H1 (cell line): Measurements from ENCODE around the gene EPHB1. TPM values are rescaled to one million over a fixed set of nuclear protein-coding genes. Genes with fewer than 3 reads are reported as not detected.

ENCODE experiments used
- CTCF ChIA-PET: fragments of 300-600 bp; sonication (Branson Sonifier 250); formaldehyde crosslinking; loops from one replicate; lab custom pipeline; 2021; ENCODE audit not compliant: partially characterized antibody; lab: Charles Lee
- POLR2A ChIA-PET: fragments of 300-600 bp; sonication (Branson Sonifier 250); formaldehyde crosslinking; loops from one replicate; lab custom pipeline; 2021; ENCODE audit warnings: inconsistent platforms; ENCODE audit not compliant: partially characterized antibody; lab: Charles Lee
- DNase-seq, 2 experiments: peaks; one replicate each; pipeline versions ENCODE4 v3.0.0 to v3.0.0-alpha.2; 2010 to 2022; ENCODE audit warnings: low spot score in 2 of 2, low read depth in 1 of 2, mixed read lengths in 1 of 2
- FAIRE-seq: peaks from 2 replicates; lab custom pipeline; 2011; peaks lifted over from hg19 to GRCh38; lab: Jason Lieb, UNC
- H2AFZ ChIP-seq: 2 replicates; pipeline ENCODE4 v1.8.1; 2012; ENCODE audit warnings: low read length, inconsistent platforms
- H2AK5ac ChIP-seq: 2 replicates; pipeline ENCODE4 v1.6.1; 2013; ENCODE audit warnings: low read depth, low read length
- H2BK120ac ChIP-seq: replicated peaks from 2 replicates; pipeline ENCODE3; 2013; ENCODE audit warnings: low read depth, low read length, inconsistent platforms
- H2BK12ac ChIP-seq: 2 replicates; pipeline ENCODE4 v1.6.1; 2013; ENCODE audit warnings: low read depth, low read length
- H2BK15ac ChIP-seq: 2 replicates; pipeline ENCODE4 v1.6.1; 2013; ENCODE audit warnings: low read length
- H2BK20ac ChIP-seq: 2 replicates; pipeline ENCODE4 v1.6.1; 2013; ENCODE audit warnings: low read length
- H2BK5ac ChIP-seq: 2 replicates; pipeline ENCODE4 v1.6.1; 2013; ENCODE audit warnings: low read depth, low read length
- H3K14ac ChIP-seq: 2 replicates; pipeline ENCODE4 v1.6.1; 2013; ENCODE audit warnings: inconsistent platforms; ENCODE audit not compliant: insufficient read length
- H3K18ac ChIP-seq: 2 replicates; pipeline ENCODE4 v1.6.1; 2013; ENCODE audit warnings: low read length; ENCODE audit errors: extremely low read depth
- H3K23ac ChIP-seq: 2 replicates; pipeline ENCODE4 v1.6.1; 2013; ENCODE audit warnings: inconsistent platforms; ENCODE audit not compliant: insufficient read length
- H3K23me2 ChIP-seq: 2 replicates; pipeline ENCODE4 v1.6.1; 2013; ENCODE audit warnings: low read depth, low read length
- H3K27ac ChIP-seq: 2 replicates; pipeline ENCODE4 v1.6.1; 2011; ENCODE audit warnings: low read depth, low read length, inconsistent platforms
- H3K27me3 ChIP-seq, 4 experiments: replicated peaks in 1 of 4; 1 replicate in 1 of 4; 2 replicates in 3 of 4; pipeline versions ENCODE4 v1.6.1 to v1.8.1; 2011 to 2013; ENCODE audit warnings: low read length in 3 of 4, mild to moderate bottlenecking in 3 of 4, inconsistent platforms in 2 of 4, mixed read lengths in 2 of 4, moderate library complexity in 1 of 4; ENCODE audit not compliant: control insufficient read depth in 3 of 4, insufficient read depth in 3 of 4; ENCODE audit errors: extremely low read depth in 1 of 4
- H3K36me3 ChIP-seq, 4 experiments: 2 replicates each; pipeline versions ENCODE4 v1.6.1 to v1.8.1; 2011 to 2013; ENCODE audit warnings: mild to moderate bottlenecking in 4 of 4, low read length in 3 of 4, moderate library complexity in 2 of 4, control low read depth in 1 of 4, inconsistent platforms in 1 of 4; ENCODE audit not compliant: insufficient read depth in 4 of 4, control insufficient read depth in 2 of 4
- H3K4ac ChIP-seq: replicated peaks from 2 replicates; pipeline ENCODE3; 2013; ENCODE audit warnings: low read length, low read depth, mixed read lengths, inconsistent platforms; ENCODE audit not compliant: insufficient read length
- H3K4me1 ChIP-seq, 4 experiments: replicated peaks in 1 of 4; 1 replicate in 1 of 4; 2 replicates in 3 of 4; pipeline versions ENCODE4 v1.6.1 to v1.8.1; 2011 to 2013; ENCODE audit warnings: low read length in 3 of 4, inconsistent platforms in 2 of 4, mixed read lengths in 1 of 4; ENCODE audit not compliant: insufficient read depth in 4 of 4, control insufficient read depth in 3 of 4
- H3K4me2 ChIP-seq, 2 experiments: 2 replicates each; pipeline versions ENCODE4 v1.6.1 to v1.8.1; 2011 to 2013; ENCODE audit warnings: low read depth in 2 of 2, low read length in 2 of 2, control low read depth in 1 of 2, inconsistent platforms in 1 of 2, mild to moderate bottlenecking in 1 of 2; ENCODE audit not compliant: insufficient read depth in 1 of 2
- H3K4me3 ChIP-seq, 4 experiments: fragments of 200-600, 300-600 bp in 1 of 4; sonication (generic), shearing (Covaris generic), sonication (Bioruptor Twin) in 1 of 4; 2 replicates each; pipeline versions ENCODE4 v1.5.1 to v1.8.1; 2011 to 2016; ENCODE audit warnings: low read length in 4 of 4, low read depth in 3 of 4, control low read depth in 2 of 4, inconsistent platforms in 2 of 4, mild to moderate bottlenecking in 2 of 4, mixed read lengths in 1 of 4, moderate library complexity in 1 of 4; ENCODE audit not compliant: insufficient read depth in 2 of 4; ENCODE audit errors: extremely low read depth in 1 of 4
- H3K56ac ChIP-seq: replicated peaks from 2 replicates; pipeline ENCODE3; 2013; ENCODE audit warnings: low read depth, mild to moderate bottlenecking, mixed read lengths, low read length, inconsistent platforms; ENCODE audit not compliant: insufficient read length
- H3K79me1 ChIP-seq: 2 replicates; pipeline ENCODE4 v1.6.1; 2013; ENCODE audit warnings: low read depth, low read length, control low read depth
- H3K79me2 ChIP-seq, 2 experiments: 2 replicates each; pipeline versions ENCODE4 v1.6.1 to v1.8.1; 2012 to 2013; ENCODE audit warnings: low read length in 2 of 2, mild to moderate bottlenecking in 2 of 2, inconsistent platforms in 1 of 2; ENCODE audit not compliant: insufficient read depth in 2 of 2, control insufficient read depth in 1 of 2
- H3K9ac ChIP-seq, 4 experiments: replicated peaks in 1 of 4; 1 replicate in 1 of 4; 2 replicates in 3 of 4; pipeline versions ENCODE4 v1.6.1 to v1.8.1; 2011 to 2013; ENCODE audit warnings: low read depth in 3 of 4, low read length in 3 of 4, control low read depth in 2 of 4, mild to moderate bottlenecking in 2 of 4, moderate library complexity in 2 of 4, inconsistent platforms in 1 of 4; ENCODE audit errors: extremely low read depth in 1 of 4
- H3K9me3 ChIP-seq, 2 experiments: 2 replicates each; pipeline versions ENCODE4 v1.6.1 to v1.8.1; 2012 to 2013; ENCODE audit warnings: mild to moderate bottlenecking in 2 of 2, moderate library complexity in 2 of 2, control low read depth in 1 of 2, inconsistent platforms in 1 of 2, low read depth in 1 of 2, low read length in 1 of 2, mixed read lengths in 1 of 2; ENCODE audit not compliant: insufficient read depth in 2 of 2
- H4K20me1 ChIP-seq, 2 experiments: replicated peaks in 1 of 2; 2 replicates each; pipeline versions ENCODE3 to v1.8.1; 2011 to 2013; ENCODE audit warnings: inconsistent platforms in 2 of 2, low read length in 2 of 2, mild to moderate bottlenecking in 1 of 2; ENCODE audit not compliant: insufficient read depth in 2 of 2, control insufficient read depth in 1 of 2
- H4K5ac ChIP-seq: 2 replicates; pipeline ENCODE4 v1.6.1; 2013; ENCODE audit warnings: low read length, low read depth, mixed read lengths, inconsistent platforms; ENCODE audit not compliant: insufficient read length
- H4K8ac ChIP-seq: 2 replicates; pipeline ENCODE4 v1.8.0; 2013; ENCODE audit warnings: mild to moderate bottlenecking, moderate library complexity, low read length, inconsistent platforms; ENCODE audit not compliant: insufficient read depth; ENCODE audit errors: extremely low read depth
- H4K91ac ChIP-seq: replicated peaks from 2 replicates; pipeline ENCODE3; 2013; ENCODE audit warnings: low read length, mixed read lengths, inconsistent platforms; ENCODE audit not compliant: insufficient read length
- HDAC2 ChIP-seq, 2 experiments: fragments of 300-600 bp in 1 of 2; sonication (generic) in 1 of 2; IDR thresholded peaks; 2 replicates each; pipeline ENCODE4 v1.6.1; 2011 to 2012; ENCODE audit warnings: low read depth in 2 of 2, low read length in 2 of 2, mild to moderate bottlenecking in 2 of 2, moderate library complexity in 2 of 2, borderline replicate concordance in 1 of 2, inconsistent platforms in 1 of 2
- WGBS, 2 experiments: shearing (Covaris generic) in 1 of 2; methylation state at CpG; one replicate each; pipeline versions ENCODE4 v1.1.6 to v1.1.7; 2013 to 2015; ENCODE audit warnings: low lambda C conversion rate in 2 of 2, mixed read lengths in 2 of 2, inconsistent platforms in 1 of 2, low coverage in 1 of 2, missing lambda C conversion rate in 1 of 2; ENCODE audit not compliant: insufficient replicate concordance in 2 of 2, insufficient coverage in 1 of 2, insufficient read length in 1 of 2; ENCODE audit errors: extremely low coverage in 1 of 2, missing lambda C conversion rate in 1 of 2; 5-methylcytosine and 5-hydroxymethylcytosine counted together
- polyA plus RNA-seq, 7 experiments: library from polyadenylated mRNA; depleted of rRNA in 3 of 7; stranded (reverse) in 5 of 7; unstranded in 2 of 7; fragments of >200 nt in 5 of 7; fragments of 200-250 nt in 2 of 7; gene quantifications; 1 replicate in 5 of 7; 2 replicates in 1 of 7; 4 replicates in 1 of 7; pipeline versions ENCODE4 v1.2.1 to v1.2.3, GENCODE V29; 2011 to 2013; ENCODE audit warnings: missing spikeins in 2 of 7, mixed read lengths in 2 of 7
- total RNA-seq: library from RNA; stranded (reverse); fragmentation: NEBNext Ultra II Directional; extraction: Animal tissue kit (Norgen Biotek cat#: 25700); gene quantifications from 2 replicates; pipeline ENCODE4 v1.2.1, GENCODE V29; 2021

Gene EPHB1
- total and polyA plus RNA-seq, 2 of the 8 experiments (the other 6 are each of a cell fraction or from before 2014, with no cell fraction given) = 3.5 to 5.9 TPM

GRCh38 chr3:134928392-134928791 is 133.3 kb downstream of the EPHB1 start:
- Histone ChIP-seq H3K9me3 (peaks cover 2 to 6% of the 10 kb centered on the region in 2 experiments; a peak in 3 of 4 replicates), H3K9ac (no peak overlapping the region), H2AK5ac (no peak overlapping the region), H2AFZ (no peak overlapping the region), H3K4me2 (no peak overlapping the region), H4K91ac (no peak overlapping the region), H2BK20ac (no peak overlapping the region), H3K27ac (no peak overlapping the region), H4K20me1 (no peaks in the 10 kb centered on the region), H2BK5ac (no peak overlapping the region), H3K79me2 (no peaks in the 10 kb centered on the region), H2BK120ac (no peak overlapping the region), H3K14ac (no peak overlapping the region), H4K5ac (no peak overlapping the region), H3K79me1 (no peaks in the 10 kb centered on the region), H3K23ac (no peak overlapping the region), H3K4me1 (peaks cover 4 to 13% (median 8%) of the 10 kb centered on the region in 4 experiments; a peak in 5 of 7 replicates), H3K23me2 (no peaks in the 10 kb centered on the region), H3K56ac (no peak overlapping the region), H2BK15ac (no peak overlapping the region), H4K8ac (no peak overlapping the region), H3K4ac (no peak overlapping the region), H2BK12ac (no peak overlapping the region), H3K36me3 (no peaks in the 10 kb centered on the region), H3K27me3 (peaks cover 0 to 2% (median 0%) of the 10 kb centered on the region in 4 experiments; a peak in 1 of 7 replicates), H3K18ac (no peak overlapping the region), H3K4me3 (no peak overlapping the region)
- DNase-seq (no peak), FAIRE-seq (no peak)
- WGBS, 2 experiments = 67% methylated on average over 6 of the region's 6 CpGs; no CpG with 5 or more reads in 1 of the 2 experiments
- ChIA-PET POLR2A (no interaction called here), CTCF (interaction anchor here (1.5 kb wide), 1 partner anchor 134 kb away, joined by 5 read pairs; the partner anchor contains the start of gene EPHB1)
- no peak for TF ChIP-seq HDAC2 (IDR thresholded peaks at IDR 0.05; ENCODE audit: borderline replicate concordance in 1 of 2, low read depth in 2 of 2, low read length in 2 of 2)
